Retina (tissue), 1 donor: ENCODE data around the gene LPIN3.
"Not testable (repeated sequence)": the region's sequence is repeated elsewhere in the genome, so short reads cannot be mapped to it uniquely, and the experiment has no call there.

Experiments used
- DNase-seq: peaks from one replicate; pipeline ENCODE4 v3.0.0-alpha.2; 2016

LPIN3 gene

DNA sequence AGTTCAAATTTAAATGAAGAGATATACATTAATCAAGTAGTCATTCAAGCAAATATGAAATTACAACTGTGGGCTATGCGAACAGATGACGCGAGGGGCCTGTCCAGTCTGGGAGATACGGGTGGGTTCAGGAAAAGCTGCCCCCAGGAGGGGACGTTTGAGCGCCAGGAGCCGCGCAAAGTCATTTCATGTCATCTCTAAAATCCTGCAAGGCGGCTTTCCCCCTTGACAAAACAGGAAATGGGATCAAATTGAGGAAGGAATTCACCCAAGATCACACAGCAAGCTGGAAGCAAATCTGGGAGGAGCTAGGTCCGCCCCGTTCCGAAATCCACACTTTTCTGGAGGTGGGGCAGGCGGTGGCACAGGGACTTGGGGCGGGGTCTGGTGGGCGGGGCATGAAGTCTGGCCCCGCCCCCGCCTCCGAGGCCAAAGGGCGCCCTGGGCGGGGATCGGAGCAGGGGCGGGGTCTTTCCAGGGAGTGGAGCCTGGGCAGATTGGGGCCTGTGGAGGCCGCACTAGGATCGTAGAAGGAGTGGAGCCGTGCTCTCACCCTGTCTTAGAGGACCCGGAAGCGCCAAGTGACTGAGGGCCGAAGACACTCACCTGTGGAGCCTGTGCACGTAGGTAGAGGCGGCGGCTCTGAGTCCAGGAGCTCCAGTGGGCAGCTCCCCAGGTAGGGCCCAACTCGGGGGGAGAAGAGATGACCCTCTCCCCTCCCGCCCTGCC is at the start of gene LPIN3:
TSS of gene LPIN3 (plus strand) at position 495 of the 729 bp plus-strand sequence. CDS start 4,983 bp downstream, outside the sequence.
- DNase-seq: peak; percentile 76

GRCh38 chr20:41293269-41294037 is 47.2 kb upstream of the LPIN3 start:
- no peak for DNase-seq

DNA sequence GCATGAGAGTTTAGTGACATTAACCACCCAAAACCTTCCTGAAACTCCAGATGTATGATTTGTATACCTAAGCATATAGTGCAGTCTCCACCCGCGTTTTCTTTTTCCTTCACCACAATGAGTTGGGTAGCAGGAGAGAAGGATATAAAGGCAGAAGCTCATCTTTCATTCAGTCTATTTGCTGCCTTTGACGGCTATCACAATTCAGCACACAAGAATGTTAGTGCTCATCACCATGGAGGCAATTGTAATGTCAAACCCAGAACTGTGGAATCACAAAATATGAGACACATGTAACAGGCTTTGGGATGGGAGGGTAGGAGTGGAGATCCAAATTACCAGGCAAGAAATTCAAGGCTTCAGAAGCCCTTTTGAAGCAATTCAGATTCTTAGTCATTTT is 40.7 kb upstream of the LPIN3 start:
- DNase-seq: no peak

- no peak for DNase-seq
These were observed 40.2 kb upstream of the LPIN3 start for GRCh38 chr20:41300383-41300782.

- DNase-seq: no peak
These were observed 39.7 kb upstream of the LPIN3 start for GRCh38 chr20:41300886-41301285.

- peak; percentile 14 for DNase-seq
These were observed 36.6 kb upstream of the LPIN3 start for GRCh38 chr20:41304002-41304401.

- DNase-seq: no peak
These were observed 36.1 kb upstream of the LPIN3 start for GRCh38 chr20:41304424-41305079.

DNA sequence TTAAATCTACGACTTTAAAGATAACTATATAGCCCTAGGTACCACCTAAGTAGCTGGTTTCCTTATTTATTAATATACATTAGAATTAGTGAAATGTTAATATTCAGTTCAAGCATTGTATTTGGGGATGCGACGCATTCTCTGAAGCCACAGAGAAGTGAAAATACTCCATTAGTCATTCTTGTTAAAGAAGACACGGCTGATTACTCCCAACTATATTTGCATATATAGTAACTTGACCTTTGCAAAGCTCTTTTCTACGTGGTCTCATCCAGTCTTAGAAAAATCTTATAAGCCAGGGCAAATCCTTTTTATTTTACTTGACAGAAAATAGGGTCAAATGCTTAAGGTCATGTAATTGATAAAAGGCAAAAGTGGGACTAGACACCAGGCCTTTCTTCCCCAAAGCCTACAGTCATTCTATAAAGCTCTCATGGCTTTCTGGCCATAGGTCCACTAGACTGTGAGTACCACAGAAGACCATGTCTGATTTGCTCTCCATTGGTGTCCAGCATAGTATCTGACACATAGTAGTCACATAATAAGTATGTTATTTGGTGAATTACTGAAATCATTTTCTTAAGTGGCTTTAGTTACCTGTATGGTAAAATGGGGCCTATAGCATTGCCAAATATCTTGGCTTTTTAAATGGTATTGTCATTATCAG is 34.4 kb upstream of the LPIN3 start:
- no peak for DNase-seq

DNA sequence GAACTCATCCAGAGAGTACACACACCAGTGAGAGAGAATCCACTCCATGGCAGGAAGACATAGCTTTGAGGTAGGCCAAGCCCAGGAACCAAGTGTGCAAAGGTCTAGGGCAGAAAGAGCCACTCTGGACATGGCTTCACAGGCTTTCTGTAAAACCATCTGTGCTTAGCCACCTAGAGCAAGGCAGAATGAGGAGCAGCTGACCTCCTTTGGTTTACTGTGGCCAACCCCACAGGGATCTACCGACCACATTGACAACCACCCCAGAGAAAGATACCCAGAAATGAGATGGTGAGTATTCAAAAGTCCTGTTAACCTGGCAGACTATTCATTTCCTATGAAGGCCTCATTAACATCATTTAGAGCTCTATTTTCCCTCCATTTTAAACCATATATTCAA is 33.6 kb upstream of the LPIN3 start:
- DNase-seq: no peak

DNA sequence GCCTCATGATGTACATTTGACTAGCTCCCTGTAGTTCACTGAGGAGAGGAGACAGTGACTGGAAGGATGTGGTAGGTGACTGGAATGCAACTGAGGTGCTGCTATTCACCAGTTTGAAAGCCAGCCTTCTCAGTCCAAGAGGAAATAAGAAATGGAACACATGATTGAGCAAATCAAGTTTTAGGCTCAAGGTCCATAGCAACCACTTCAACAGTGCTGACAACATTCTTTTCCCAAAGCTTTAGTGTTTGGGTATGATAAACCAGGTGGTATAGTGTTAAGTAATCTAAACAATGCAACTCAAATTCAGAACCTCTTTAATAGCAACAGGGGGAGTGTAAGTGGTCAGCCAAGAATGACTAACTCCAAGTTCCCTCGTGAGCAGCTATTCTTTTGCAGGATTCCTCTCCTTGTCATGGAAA is 32.3 kb upstream of the LPIN3 start:
- no peak for DNase-seq

DNA sequence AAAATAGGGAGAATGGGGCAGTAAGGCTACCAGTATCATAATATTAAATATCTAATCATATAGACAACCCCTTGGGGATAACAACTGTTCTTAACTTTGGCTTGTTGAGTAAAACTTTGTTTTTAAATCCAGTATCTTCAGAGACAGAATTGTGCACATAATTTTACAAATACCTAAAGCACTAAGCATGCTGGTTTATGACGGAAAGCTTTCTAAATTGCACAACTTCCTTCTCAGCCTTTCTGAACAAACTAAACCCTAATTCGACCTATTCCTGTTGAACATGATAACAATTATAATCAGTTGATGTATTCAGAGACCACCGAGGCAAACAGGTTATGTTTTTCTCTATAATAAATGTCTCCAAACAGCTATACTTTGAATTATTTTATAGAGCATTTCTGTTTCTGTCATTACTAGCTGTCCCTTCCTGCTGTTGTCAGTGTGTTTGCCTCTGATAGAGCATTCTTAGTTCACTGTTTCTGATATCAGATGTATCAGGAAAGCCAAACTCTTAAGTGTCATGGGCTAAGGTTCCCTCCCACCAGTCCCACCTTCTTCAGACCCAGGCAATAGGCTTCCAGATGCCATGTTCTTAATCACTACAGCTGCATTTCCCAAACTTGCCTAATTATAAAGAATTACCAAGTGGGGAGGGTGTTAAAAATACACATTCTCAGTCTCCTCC is 31.8 kb upstream of the LPIN3 start:
- no peak for DNase-seq

DNA sequence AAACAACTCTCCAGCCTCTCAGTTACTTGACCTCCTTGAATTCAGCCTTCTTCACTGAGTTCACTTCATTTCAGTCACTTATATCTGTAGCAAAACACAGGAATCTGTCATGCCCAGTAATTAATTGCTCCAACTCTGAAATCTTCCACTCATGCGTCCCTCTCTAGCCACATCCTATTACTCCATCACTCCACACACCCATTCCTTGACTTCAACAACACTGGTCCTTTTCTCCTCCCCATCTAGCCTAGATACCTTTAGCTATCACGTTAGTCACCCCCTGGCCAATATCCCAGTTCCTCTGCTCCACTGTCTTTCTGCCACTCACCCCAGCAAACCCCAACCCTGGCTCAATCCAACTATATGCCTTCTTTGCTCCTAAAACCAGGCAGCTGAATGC is 30.8 kb upstream of the LPIN3 start:
- DNase-seq: no peak

DNA sequence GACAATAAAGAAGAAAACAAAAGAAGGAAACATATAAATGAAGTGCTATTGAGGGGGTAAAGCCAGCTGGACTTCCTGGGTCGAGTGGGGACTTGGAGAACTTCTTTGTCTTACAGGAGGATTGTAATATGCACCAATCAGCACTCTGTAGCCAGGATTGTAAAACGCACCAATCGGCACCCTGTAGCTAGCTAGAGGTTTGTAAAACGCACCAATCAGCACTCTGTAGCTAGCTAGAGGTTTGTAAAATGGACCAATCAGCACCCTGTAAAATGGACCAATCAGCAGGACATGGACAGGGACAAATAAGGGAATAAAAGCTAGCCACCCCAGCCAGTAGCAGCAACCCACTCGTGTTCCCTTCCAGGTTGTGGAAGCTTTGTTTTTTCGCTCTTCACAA is 28.6 kb upstream of the LPIN3 start:
- DNase-seq: not testable (repeated sequence)

DNA sequence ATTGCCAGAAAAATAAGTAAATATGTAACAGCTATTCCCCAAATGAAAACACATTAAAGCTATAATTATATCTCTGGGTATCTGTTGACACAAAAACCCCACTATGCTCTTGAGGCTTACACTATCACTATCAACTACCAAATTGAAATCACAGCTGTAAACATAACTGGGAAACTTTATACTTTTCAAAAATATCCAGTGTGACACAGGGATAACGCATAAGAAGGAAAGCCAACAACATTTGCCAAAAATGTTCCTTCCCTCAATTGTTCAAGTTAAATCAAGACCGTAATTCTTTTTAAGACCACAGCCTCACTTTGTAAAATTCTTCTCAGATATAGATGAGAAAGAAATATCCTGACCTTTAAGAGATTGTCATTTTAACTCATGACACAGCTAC is 26.2 kb upstream of the LPIN3 start:
- no peak for DNase-seq

GRCh38 chr20:41316051-41316450 is 24.6 kb upstream of the LPIN3 start:
- DNase-seq: no peak

GRCh38 chr20:41316602-41317545 is 23.7 kb upstream of the LPIN3 start:
- peak; percentile 78 for DNase-seq

DNA sequence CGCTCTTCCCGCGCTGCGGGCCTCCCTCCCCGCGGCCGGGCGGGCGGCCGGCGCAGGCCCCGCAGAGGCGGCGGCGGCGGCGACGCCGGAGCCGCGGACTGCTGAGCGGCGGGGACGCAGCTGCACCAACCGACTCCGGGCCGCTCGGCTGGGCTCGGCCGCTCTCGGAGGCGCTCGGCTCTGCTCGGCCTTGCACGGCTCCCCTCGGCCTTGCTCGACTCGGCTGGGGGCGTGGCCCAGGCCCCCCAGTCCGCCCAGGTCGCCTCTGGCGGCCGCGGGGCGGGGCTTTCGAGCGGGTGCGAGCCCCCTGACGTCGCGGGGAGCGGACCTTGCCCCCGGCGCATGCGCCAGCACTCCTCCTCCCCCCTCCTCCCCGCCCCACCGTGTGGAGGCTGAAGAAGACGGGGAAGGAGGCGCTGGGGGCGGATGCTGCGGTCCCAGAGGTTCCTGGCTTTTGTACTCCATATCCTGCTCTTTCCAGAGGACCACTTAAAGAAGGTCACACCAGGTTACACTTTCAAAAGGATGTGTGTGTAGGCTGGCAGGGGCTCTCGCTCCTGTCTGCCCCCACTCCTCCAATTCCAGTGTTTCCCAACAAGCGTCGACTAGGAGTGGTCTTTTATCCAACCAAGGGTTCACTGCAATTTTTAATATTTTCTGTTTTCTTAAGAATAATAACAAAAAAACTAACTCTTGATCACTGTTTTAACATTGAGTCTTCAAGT is 22.9 kb upstream of the LPIN3 start, which contains the start of gene ZHX3:
TSS of gene ZHX3 (minus strand) at position 186 of the 725 bp plus-strand sequence. CDS start 112,815 bp downstream, outside the sequence.
- peak; percentile 93 for DNase-seq

DNA sequence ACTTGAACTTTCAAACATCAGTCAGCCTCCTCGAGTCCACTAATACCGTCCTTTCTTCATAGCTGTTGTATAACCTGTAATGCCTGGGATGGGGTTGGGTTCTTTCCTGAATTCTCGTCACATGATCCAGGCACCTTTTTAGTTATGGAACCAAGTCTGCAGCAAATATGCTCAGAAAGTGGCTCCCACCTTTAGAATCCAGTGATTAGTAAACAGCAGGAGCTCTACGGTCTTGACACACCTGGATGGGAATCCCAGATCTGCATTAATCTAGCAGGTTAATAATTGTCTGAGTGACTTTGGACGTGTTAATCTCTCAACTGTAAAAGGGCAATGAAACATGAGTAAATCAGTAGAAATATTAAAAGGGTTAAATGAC is 22.4 kb upstream of the LPIN3 start:
- no peak for DNase-seq

DNA sequence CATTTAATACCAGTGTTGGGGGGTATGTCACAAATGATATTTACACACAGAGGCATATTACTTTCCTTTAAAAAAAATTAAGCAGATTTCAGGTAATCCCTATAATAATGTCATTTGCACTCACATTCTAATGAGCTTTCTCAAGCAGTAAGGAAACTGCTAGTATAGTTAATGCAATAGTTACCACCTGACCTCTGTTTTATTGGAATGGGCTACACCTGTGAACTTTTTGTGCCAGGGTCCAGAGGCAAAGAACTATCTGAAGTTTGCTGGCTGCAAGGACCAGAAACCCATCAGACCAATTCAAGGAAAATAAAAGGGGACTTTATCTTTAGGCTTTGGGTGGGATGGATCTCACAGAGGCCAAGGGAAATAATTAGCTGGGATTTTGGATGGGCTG is 20.2 kb upstream of the LPIN3 start:
- DNase-seq: no peak

DNA sequence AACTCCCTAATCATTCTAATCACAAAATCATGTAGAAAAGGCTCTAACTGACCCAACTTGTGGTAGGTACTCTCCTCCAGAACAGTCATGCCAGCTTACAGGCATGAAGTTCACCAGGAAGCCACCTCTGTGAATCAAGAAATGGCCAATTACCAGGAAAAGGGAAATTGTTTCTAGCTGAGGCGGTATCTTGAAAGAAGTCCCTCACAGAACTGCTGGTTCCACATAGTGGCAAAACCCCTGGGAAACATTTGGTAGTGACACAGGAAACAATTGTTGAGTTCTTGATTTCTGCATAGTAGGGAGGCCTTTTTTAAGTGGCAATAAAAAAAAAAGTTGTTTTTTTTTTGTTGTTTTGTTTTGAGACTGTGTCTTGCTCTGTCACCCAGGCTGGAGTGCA is 19.6 kb upstream of the LPIN3 start:
- DNase-seq: no peak

DNA sequence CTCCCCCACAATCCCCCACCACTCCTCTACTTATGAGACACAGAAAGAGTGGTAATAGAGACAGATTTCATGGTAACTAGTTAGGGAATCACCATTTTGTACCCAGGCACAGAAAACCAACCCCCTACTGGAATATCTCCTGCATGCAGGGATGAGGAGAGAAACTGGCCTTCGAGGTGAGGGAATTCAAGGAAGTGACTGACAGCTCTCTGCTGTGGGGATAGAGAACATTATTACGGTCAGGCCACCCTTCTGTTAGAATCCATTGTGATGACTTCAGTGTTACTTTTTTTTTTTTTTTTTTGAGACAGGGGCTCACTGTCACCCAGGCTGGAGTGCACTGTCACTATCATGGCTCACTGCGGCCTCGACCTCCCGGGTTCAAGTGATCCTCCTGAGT is 13.4 kb upstream of the LPIN3 start:
- DNase-seq: no peak
